Common myeloid progenitor, CD34-positive (primary cell): Measurements from ENCODE around the gene SYNGAP1.
"Not testable (repeated sequence)": the region's sequence is repeated elsewhere in the genome, so short reads cannot be mapped to it uniquely, and the experiment has no call there.

Source experiments
- CTCF ChIA-PET: fragments of 350-600 bp; sonication (Branson Sonifier 250); formaldehyde crosslinking; loops from one replicate; lab custom pipeline; 2021; ENCODE audit warnings: antibody characterized with exemption; lab: Charles Lee
- POLR2A ChIA-PET: fragments of 350-600 bp; sonication (Branson Sonifier 250); formaldehyde crosslinking; loops from one replicate; lab custom pipeline; 2021; ENCODE audit warnings: antibody characterized with exemption; lab: Charles Lee
- DNase-seq, 3 donors: peaks; one replicate each; pipeline versions ENCODE4 v3.0.0 to v3.0.0-alpha.2; 2013
- H3K27ac ChIP-seq, 2 experiments: 1 replicate in 1 of 2; 2 replicates in 1 of 2; pipeline ENCODE4 v1.7.0; 2013; ENCODE audit warnings: inconsistent platforms in 2 of 2, low read length in 2 of 2, mild to moderate bottlenecking in 2 of 2, low read depth in 1 of 2, moderate library complexity in 1 of 2; ENCODE audit not compliant: severe bottlenecking in 2 of 2, insufficient read depth in 1 of 2, poor library complexity in 1 of 2
- H3K27me3 ChIP-seq, 5 experiments: replicated peaks in 2 of 5; 1 replicate in 3 of 5; 2 replicates in 2 of 5; pipeline versions ENCODE4 v1.6.1 to v1.7.0; 2013; ENCODE audit warnings: low read length in 4 of 5, mild to moderate bottlenecking in 2 of 5, moderate library complexity in 2 of 5, inconsistent platforms in 1 of 5; ENCODE audit not compliant: insufficient read depth in 5 of 5, control insufficient read depth in 4 of 5
- H3K36me3 ChIP-seq, 4 experiments: 1 replicate in 2 of 4; 2 replicates in 2 of 4; pipeline versions ENCODE4 v1.6.1 to v1.7.0; 2013; ENCODE audit warnings: low read length in 3 of 4, control low read depth in 1 of 4, mild to moderate bottlenecking in 1 of 4; ENCODE audit not compliant: control insufficient read depth in 4 of 4, insufficient read depth in 4 of 4
- H3K4me1 ChIP-seq, 4 experiments: 1 replicate in 3 of 4; 2 replicates in 1 of 4; pipeline versions ENCODE4 v1.6.1 to v1.7.1; 2013; ENCODE audit warnings: low read length in 3 of 4, mild to moderate bottlenecking in 3 of 4, control low read depth in 1 of 4, inconsistent platforms in 1 of 4, moderate library complexity in 1 of 4; ENCODE audit not compliant: control insufficient read depth in 4 of 4, insufficient read depth in 4 of 4; ENCODE audit errors: control extremely low read depth in 1 of 4
- H3K4me3 ChIP-seq, 7 experiments: 1 replicate in 4 of 7; 2 replicates in 3 of 7; pipeline versions ENCODE4 v1.5.1 to v1.7.0; 2013; ENCODE audit warnings: mild to moderate bottlenecking in 7 of 7, low read length in 6 of 7, moderate library complexity in 6 of 7, inconsistent platforms in 2 of 7, low read depth in 2 of 7, control low read depth in 1 of 7; ENCODE audit not compliant: insufficient read depth in 4 of 7, control insufficient read depth in 1 of 7; ENCODE audit errors: extremely low read depth in 1 of 7
- H3K9me3 ChIP-seq, 5 experiments: 1 replicate in 4 of 5; 2 replicates in 1 of 5; pipeline versions ENCODE4 v1.6.1 to v1.7.1; 2013; ENCODE audit warnings: low read length in 4 of 5, mild to moderate bottlenecking in 2 of 5, inconsistent platforms in 1 of 5, low read depth in 1 of 5, moderate library complexity in 1 of 5; ENCODE audit not compliant: control insufficient read depth in 4 of 5, insufficient read depth in 2 of 5; ENCODE audit errors: control extremely low read depth in 1 of 5
- WGBS: methylation state at CpG from one replicate; pipeline ENCODE4 v1.1.5; 2013; ENCODE audit not compliant: insufficient coverage; 5-methylcytosine and 5-hydroxymethylcytosine counted together

SYNGAP1 gene

GRCh38 chr6:33483678-33484077, 63.8 kb downstream of the SYNGAP1 start:
- ChIA-PET CTCF (no interaction called here), POLR2A (no interaction called here)
- no CpG with 5 or more reads among the region's 3 CpGs for WGBS
- Histone ChIP-seq H3K4me3 (no peak overlapping the region), H3K27ac (no peak overlapping the region), H3K27me3 (no peaks in the 10 kb centered on the region), H3K36me3 (no peaks in the 10 kb centered on the region), H3K9me3 (no peaks in the 10 kb centered on the region), H3K4me1 (no peaks in the 10 kb centered on the region)
- no peak for DNase-seq

GRCh38 chr6:33484673-33485262, 64.9 kb downstream of the SYNGAP1 start:
- H3K9me3 ChIP-seq, H3K27me3 ChIP-seq, POLR2A ChIA-PET, H3K36me3 ChIP-seq, DNase-seq, H3K4me1 ChIP-seq, CTCF ChIA-PET, H3K27ac ChIP-seq, H3K4me3 ChIP-seq: not testable (repeated sequence)
- WGBS = no CpG with 5 or more reads among the region's 6 CpGs

GRCh38 chr6:33485680-33486079, 65.8 kb downstream of the SYNGAP1 start:
- H3K4me1 ChIP-seq, H3K4me3 ChIP-seq, H3K27ac ChIP-seq, H3K9me3 ChIP-seq, H3K36me3 ChIP-seq, H3K27me3 ChIP-seq, DNase-seq, POLR2A ChIA-PET, CTCF ChIA-PET: not testable (repeated sequence)
- 100% methylated on average over 6 of the region's 25 CpGs for WGBS

GRCh38 chr6:33488339-33488738, 68.5 kb downstream of the SYNGAP1 start:
- H3K27me3 ChIP-seq = no peaks in the 10 kb centered on the region
- no peak overlapping the region for H3K4me3 ChIP-seq
- CTCF ChIA-PET = interaction anchor here (1.2 kb wide), 1 partner anchor 16 kb away, joined by 3 read pairs; no protein-coding TSS in a partner anchor
- 97% methylated on average over 3 of the region's 7 CpGs for WGBS
- POLR2A ChIA-PET = no interaction called here
- no peaks in the 10 kb centered on the region for H3K4me1 ChIP-seq
- H3K27ac ChIP-seq = no peak overlapping the region
- DNase-seq = no peak
- H3K36me3 ChIP-seq = no peaks in the 10 kb centered on the region
- H3K9me3 ChIP-seq = no peaks in the 10 kb centered on the region

- Histone ChIP-seq H3K27ac (no peak overlapping the region), H3K4me1 (no peaks in the 10 kb centered on the region), H3K36me3 (no peaks in the 10 kb centered on the region), H3K27me3 (no peaks in the 10 kb centered on the region), H3K9me3 (no peaks in the 10 kb centered on the region), H3K4me3 (no peak overlapping the region)
- ChIA-PET POLR2A (interaction anchor here (0.6 kb wide), 1 partner anchor 17 kb away, joined by 4 read pairs; no protein-coding TSS in a partner anchor), CTCF (interaction anchor here (0.8 to 1.6 kb wide), 4 partner anchors 11 to 83 kb away, joined by 3 to 4 read pairs (median 3); no protein-coding TSS in a partner anchor)
- DNase-seq = no peak
- WGBS = 92% methylated on average over 3 of the region's 3 CpGs
Measured at GRCh38 chr6:33490198-33490597, 70.3 kb downstream of the SYNGAP1 start.

- Histone ChIP-seq H3K4me3 (no peak overlapping the region), H3K9me3 (no peaks in the 10 kb centered on the region), H3K27me3 (no peaks in the 10 kb centered on the region), H3K36me3 (no peaks in the 10 kb centered on the region), H3K27ac (no peak overlapping the region), H3K4me1 (no peaks in the 10 kb centered on the region)
- CTCF ChIA-PET = interaction anchor here (1.0 to 1.6 kb wide), 3 partner anchors 11 to 83 kb away, joined by 3 read pairs; no protein-coding TSS in a partner anchor
- 94% methylated on average over 6 of the region's 6 CpGs for WGBS
- POLR2A ChIA-PET = interaction anchor here (0.6 kb wide), 1 partner anchor 17 kb away, joined by 4 read pairs; no protein-coding TSS in a partner anchor
- DNase-seq = no peak
Measured at GRCh38 chr6:33490621-33491020, 70.8 kb downstream of the SYNGAP1 start.

GRCh38 chr6:33492093-33492492, 72.2 kb downstream of the SYNGAP1 start:
- CTCF ChIA-PET = interaction anchor here (0.8 to 1.6 kb wide), 3 partner anchors 12 to 39 kb away, joined by 3 to 4 read pairs (median 3); no protein-coding TSS in a partner anchor
- no peaks in the 10 kb centered on the region for H3K9me3 ChIP-seq
- DNase-seq = peak; percentile 25 to 42 (median 35)
- no peaks in the 10 kb centered on the region for H3K36me3 ChIP-seq
- H3K4me3 ChIP-seq = no peak overlapping the region
- POLR2A ChIA-PET = no interaction called here
- no peaks in the 10 kb centered on the region for H3K27me3 ChIP-seq
- H3K4me1 ChIP-seq = no peaks in the 10 kb centered on the region
- H3K27ac ChIP-seq = no peak overlapping the region
- WGBS = 44% methylated on average over 4 of the region's 4 CpGs
